Measurements from ENCODE around the gene MSI2. TPM values are rescaled to one million over a fixed set of nuclear protein-coding genes. Genes with fewer than 3 reads are reported as not detected.

Gene MSI2
- polyA plus RNA-seq, 1 of the 3 experiments (the other 2 are of a cell fraction), result 24.1 TPM

DNA sequence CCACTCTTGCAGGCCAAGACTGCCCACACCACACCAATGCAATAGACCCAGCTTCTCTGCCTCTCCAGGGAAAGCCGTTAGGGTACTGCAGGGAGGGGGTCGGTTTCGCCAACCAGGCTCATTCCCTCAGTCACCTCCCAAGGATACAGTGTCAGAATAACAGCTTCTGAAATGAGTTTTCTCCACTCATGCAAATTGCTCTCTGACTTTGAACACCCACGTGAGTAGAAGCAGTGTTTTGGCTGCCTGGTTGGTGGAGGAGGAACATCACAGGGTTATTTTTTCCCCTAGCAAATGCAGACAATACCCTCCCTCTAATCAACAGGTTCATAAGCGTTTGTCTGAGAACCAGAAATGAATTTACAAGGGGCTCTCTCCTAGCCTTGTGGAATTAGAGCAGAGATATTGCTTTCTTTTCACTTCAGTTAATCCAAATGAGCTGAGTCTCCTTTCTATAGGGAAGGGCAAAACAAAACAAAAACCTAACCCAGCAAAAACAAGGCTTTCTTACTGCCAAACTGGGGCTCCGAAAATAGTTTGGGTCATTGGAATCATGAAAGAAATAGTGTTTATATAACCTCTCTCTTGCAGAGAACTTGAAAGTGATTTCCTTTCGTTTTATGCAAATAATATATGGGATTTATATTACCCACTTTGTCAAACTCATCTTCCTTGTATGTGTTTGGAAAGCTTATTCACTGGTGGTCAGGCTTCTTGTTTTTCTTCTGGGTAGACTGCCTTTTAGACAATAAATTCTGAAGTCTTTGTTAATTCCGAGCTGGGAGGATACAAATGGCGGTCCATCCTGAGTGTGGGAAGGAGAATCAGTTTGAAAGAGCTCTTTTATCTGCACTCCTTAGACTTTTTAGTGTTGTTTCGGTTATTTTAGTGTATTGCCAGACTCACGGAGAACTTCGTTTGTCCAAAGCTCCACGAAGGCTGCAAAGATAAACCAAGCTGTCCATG, 229.9 kb downstream of the MSI2 start:
- no peak for TF ChIP-seq ELF1 (IDR thresholded peaks at IDR 0.05)
- TF ChIP-seq YY1 (IDR thresholded peaks at IDR 0.05; ENCODE audit: low read depth), result no peak
- no peak for TF ChIP-seq EP300 (IDR thresholded peaks at IDR 0.05; ENCODE audit: borderline replicate concordance in 1 of 2, low read depth in 1 of 2, low read length in 1 of 2)
- TF ChIP-seq RAD21 (IDR thresholded peaks at IDR 0.05; ENCODE audit: low read length), result no peak
- Histone ChIP-seq H4K20me1 (ENCODE audit: insufficient read depth) (no peaks in the 10 kb centered on the region), H3K36me3 (replicated peaks in 1 of 2; ENCODE audit: control insufficient read depth in 1 of 2, insufficient read depth in 2 of 2, low read length in 1 of 2) (no peaks in the 10 kb centered on the region), H3F3A (replicated peaks; ENCODE audit: insufficient read depth) (peaks cover 26% of the 10 kb centered on the region), H3K79me2 (ENCODE audit: insufficient read depth) (no peaks in the 10 kb centered on the region), H3K4me2 (no peak overlapping the region), H3K9me3 (no peaks in the 10 kb centered on the region), H3K4me1 (ENCODE audit: control insufficient read depth in 1 of 2, insufficient read depth in 2 of 2, low read depth in 1 of 2, low read length in 1 of 2) (peaks cover 40 to 82% of the 10 kb centered on the region in 2 experiments), H3K27ac (ENCODE audit: low read depth in 2 of 2, low read length in 1 of 2) (peak overlapping the region in 1 of 2 experiments; percentile 75; a peak in 2 of 4 replicates), H3K9ac (no peak overlapping the region), H2AFZ (ENCODE audit: low read depth) (no peak overlapping the region), H3K4me3 (ENCODE audit: low read depth in 2 of 2, low read length in 1 of 2) (no peak overlapping the region), H3K9me2 (no peaks in the 10 kb centered on the region), H3K27me3 (ENCODE audit: insufficient read depth) (no peaks in the 10 kb centered on the region)
- CTCF ChIA-PET, result interaction anchor here (0.7 to 1.8 kb wide), 14 partner anchors 10 to 347 kb away, joined by 3 to 6 read pairs (median 4); no protein-coding TSS in a partner anchor
- no peak for DNase-seq
- POLR2A ChIA-PET, result interaction anchor here (0.6 to 2.1 kb wide), 7 partner anchors 9 to 494 kb away, joined by 3 to 11 read pairs (median 4); no protein-coding TSS in a partner anchor
- WGBS (ENCODE audit: low lambda C conversion rate), result 94% methylated on average over 13 of the region's 13 CpGs

DNA sequence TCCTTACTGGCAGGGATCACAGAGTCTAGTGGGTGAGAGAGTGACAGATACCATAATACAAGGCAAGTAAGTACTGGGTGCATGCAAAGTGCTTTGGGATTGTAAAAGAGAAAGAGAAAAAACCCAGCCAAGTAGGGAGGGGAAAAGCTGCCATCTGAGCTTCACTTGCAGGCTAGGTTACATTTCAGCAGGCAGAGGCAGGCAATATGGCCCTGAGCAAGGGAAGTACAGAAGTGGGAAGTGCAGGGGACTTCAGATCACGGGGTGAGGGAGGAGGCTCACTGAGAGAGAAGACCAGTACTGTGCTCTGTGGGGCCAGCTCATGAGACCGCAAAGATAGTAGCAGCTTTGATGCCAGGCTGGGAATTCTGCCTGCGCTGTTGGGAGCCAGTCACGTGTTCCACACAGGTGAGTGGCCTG, 230.6 kb downstream of the MSI2 start:
- no peak overlapping the region for H2AFZ ChIP-seq (ENCODE audit: low read depth)
- H4K20me1 ChIP-seq (ENCODE audit: insufficient read depth), result no peaks in the 10 kb centered on the region
- H3K9ac ChIP-seq, result no peak overlapping the region
- TF ChIP-seq, protein P1, sequence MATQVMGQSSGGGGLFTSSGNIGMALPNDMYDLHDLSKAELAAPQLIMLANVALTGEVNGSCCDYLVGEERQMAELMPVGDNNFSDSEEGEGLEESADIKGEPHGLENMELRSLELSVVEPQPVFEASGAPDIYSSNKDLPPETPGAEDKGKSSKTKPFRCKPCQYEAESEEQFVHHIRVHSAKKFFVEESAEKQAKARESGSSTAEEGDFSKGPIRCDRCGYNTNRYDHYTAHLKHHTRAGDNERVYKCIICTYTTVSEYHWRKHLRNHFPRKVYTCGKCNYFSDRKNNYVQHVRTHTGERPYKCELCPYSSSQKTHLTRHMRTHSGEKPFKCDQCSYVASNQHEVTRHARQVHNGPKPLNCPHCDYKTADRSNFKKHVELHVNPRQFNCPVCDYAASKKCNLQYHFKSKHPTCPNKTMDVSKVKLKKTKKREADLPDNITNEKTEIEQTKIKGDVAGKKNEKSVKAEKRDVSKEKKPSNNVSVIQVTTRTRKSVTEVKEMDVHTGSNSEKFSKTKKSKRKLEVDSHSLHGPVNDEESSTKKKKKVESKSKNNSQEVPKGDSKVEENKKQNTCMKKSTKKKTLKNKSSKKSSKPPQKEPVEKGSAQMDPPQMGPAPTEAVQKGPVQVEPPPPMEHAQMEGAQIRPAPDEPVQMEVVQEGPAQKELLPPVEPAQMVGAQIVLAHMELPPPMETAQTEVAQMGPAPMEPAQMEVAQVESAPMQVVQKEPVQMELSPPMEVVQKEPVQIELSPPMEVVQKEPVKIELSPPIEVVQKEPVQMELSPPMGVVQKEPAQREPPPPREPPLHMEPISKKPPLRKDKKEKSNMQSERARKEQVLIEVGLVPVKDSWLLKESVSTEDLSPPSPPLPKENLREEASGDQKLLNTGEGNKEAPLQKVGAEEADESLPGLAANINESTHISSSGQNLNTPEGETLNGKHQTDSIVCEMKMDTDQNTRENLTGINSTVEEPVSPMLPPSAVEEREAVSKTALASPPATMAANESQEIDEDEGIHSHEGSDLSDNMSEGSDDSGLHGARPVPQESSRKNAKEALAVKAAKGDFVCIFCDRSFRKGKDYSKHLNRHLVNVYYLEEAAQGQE (IDR thresholded peaks at IDR 0.05; ENCODE audit: low read depth, low read length), result no peak
- TF ChIP-seq, protein P2, sequence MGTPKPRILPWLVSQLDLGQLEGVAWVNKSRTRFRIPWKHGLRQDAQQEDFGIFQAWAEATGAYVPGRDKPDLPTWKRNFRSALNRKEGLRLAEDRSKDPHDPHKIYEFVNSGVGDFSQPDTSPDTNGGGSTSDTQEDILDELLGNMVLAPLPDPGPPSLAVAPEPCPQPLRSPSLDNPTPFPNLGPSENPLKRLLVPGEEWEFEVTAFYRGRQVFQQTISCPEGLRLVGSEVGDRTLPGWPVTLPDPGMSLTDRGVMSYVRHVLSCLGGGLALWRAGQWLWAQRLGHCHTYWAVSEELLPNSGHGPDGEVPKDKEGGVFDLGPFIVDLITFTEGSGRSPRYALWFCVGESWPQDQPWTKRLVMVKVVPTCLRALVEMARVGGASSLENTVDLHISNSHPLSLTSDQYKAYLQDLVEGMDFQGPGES (IDR thresholded peaks at IDR 0.05; ENCODE audit: low read depth, low read length), result no peak
- TF ChIP-seq JUND (IDR thresholded peaks at IDR 0.05), result no peak
- no peak for TF ChIP-seq EZH2phosphoT487 (IDR thresholded peaks at IDR 0.05; ENCODE audit: borderline replicate concordance, low read depth)
- DNase-seq, result no peak
- H3K9me2 ChIP-seq, result no peaks in the 10 kb centered on the region
- no peak overlapping the region for H3K4me3 ChIP-seq (ENCODE audit: low read depth in 2 of 2, low read length in 1 of 2)
- no peaks in the 10 kb centered on the region for H3K27me3 ChIP-seq (ENCODE audit: insufficient read depth)
- CTCF ChIA-PET, result interaction anchor here (0.9 to 1.8 kb wide), 7 partner anchors 11 to 296 kb away, joined by 3 to 6 read pairs (median 4); no protein-coding TSS in a partner anchor
- no peak overlapping the region for H3K4me2 ChIP-seq
- no peaks in the 10 kb centered on the region for H3K36me3 ChIP-seq (replicated peaks in 1 of 2; ENCODE audit: control insufficient read depth in 1 of 2, insufficient read depth in 2 of 2, low read length in 1 of 2)
- peaks cover 35 to 80% of the 10 kb centered on the region in 2 experiments for H3K4me1 ChIP-seq (ENCODE audit: control insufficient read depth in 1 of 2, insufficient read depth in 2 of 2, low read depth in 1 of 2, low read length in 1 of 2)
- no peaks in the 10 kb centered on the region for H3K9me3 ChIP-seq
- POLR2A ChIA-PET, result interaction anchor here (0.6 to 2.1 kb wide), 6 partner anchors 10 to 494 kb away, joined by 3 to 11 read pairs (median 4); no protein-coding TSS in a partner anchor
- no peaks in the 10 kb centered on the region for H3K79me2 ChIP-seq (ENCODE audit: insufficient read depth)
- H3K27ac ChIP-seq (ENCODE audit: low read depth in 2 of 2, low read length in 1 of 2), result peak overlapping the region in 1 of 2 experiments; percentile 75; a peak in 2 of 4 replicates
- peaks cover 20% of the 10 kb centered on the region for H3F3A ChIP-seq (replicated peaks; ENCODE audit: insufficient read depth)
- 94% methylated on average over 4 of the region's 4 CpGs for WGBS (ENCODE audit: low lambda C conversion rate)
